ENCODE measurements around the gene NDRG3.

- TF ChIP-seq SMC3 (IDR thresholded peaks at IDR 0.05; ENCODE audit: low read depth, low read length) (no peak), RFX5 (IDR thresholded peaks at IDR 0.05; ENCODE audit: low read depth, low read length) (no peak)
- TF ChIP-seq, protein P1, sequence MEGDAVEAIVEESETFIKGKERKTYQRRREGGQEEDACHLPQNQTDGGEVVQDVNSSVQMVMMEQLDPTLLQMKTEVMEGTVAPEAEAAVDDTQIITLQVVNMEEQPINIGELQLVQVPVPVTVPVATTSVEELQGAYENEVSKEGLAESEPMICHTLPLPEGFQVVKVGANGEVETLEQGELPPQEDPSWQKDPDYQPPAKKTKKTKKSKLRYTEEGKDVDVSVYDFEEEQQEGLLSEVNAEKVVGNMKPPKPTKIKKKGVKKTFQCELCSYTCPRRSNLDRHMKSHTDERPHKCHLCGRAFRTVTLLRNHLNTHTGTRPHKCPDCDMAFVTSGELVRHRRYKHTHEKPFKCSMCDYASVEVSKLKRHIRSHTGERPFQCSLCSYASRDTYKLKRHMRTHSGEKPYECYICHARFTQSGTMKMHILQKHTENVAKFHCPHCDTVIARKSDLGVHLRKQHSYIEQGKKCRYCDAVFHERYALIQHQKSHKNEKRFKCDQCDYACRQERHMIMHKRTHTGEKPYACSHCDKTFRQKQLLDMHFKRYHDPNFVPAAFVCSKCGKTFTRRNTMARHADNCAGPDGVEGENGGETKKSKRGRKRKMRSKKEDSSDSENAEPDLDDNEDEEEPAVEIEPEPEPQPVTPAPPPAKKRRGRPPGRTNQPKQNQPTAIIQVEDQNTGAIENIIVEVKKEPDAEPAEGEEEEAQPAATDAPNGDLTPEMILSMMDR (conservative IDR thresholded peaks at IDR 0.05; ENCODE audit: low read depth, low read length), result no peak
Measured at GRCh38 chr20:36677422-36677771, 68.5 kb downstream of the NDRG3 start.
